ENCODE measurements around the gene SLC4A7.
"Not testable (repeated sequence)": the region's sequence is repeated elsewhere in the genome, so short reads cannot be mapped to it uniquely, and the experiment has no call there.

Gene SLC4A7

DNA sequence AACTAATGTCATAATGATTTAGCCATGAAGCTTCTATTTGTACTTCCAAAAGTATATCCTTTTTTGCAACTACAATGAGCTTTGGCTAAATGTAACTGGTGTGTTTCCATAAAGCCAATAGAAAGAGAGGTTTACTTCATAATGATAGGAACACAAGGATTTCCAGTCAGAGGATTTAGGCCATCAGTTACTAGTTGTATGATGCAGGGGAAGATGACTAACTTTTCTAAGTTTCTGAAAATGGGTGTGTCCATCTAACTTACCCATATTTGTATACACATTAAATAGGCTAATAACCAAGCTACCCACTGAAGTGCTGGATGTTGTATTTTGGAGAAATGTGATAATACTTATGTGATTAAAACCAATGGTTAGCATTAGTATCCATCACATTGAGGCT, 55.7 kb downstream of the SLC4A7 start:
- no peak for DNase-seq (ENCODE audit: low spot score)

DNA sequence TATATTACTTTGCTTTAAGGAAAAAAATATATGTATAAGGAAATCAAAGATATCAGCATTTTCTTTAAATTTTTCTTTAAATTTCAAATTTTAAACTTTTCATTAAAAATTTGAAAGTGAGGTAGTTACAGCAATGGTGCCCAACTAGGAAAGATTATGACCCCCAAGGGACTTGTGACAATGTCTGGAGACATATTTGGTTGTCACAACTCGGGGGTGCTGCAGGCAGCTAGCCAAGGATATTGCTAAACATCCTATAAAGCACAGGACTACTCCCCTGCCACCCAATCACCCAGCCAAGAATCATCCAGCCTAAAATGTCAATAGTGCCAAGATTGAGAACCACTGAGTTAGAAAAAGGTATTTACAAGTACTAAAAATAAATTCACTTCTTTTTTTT, 57.3 kb downstream of the SLC4A7 start:
- DNase-seq (ENCODE audit: low spot score), result no peak

DNA sequence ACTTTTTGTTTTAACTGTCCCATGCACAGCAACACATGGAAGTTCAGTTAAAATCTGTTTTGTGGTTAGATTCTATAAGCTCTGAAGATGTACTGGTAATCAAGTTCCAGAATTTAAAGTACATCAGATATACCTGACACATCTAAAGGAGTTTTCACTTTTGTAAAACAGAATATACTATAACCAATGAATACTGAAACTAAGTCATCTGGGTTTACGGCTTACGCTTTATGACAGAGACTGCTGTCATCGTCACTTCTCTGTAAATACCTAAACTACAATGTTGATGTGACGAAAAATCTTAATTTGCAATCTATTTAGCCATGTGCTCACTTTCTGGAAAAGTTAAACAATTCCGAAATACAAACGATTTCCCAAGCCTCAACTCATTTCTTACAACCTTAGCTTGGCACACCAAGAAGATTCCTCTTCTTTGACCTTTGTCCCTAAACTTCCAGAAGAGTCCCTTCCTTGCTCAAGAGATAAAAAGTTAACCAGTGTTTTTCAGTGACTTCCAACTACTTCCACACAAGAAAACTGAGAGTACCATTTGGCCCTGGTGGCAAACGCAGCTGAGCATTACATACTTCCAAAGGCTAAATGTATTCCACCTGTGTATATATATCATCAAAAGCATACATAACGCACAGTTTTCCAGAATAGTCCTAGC, 58.2 kb downstream of the SLC4A7 start:
- DNase-seq (ENCODE audit: low spot score), result no peak

DNA sequence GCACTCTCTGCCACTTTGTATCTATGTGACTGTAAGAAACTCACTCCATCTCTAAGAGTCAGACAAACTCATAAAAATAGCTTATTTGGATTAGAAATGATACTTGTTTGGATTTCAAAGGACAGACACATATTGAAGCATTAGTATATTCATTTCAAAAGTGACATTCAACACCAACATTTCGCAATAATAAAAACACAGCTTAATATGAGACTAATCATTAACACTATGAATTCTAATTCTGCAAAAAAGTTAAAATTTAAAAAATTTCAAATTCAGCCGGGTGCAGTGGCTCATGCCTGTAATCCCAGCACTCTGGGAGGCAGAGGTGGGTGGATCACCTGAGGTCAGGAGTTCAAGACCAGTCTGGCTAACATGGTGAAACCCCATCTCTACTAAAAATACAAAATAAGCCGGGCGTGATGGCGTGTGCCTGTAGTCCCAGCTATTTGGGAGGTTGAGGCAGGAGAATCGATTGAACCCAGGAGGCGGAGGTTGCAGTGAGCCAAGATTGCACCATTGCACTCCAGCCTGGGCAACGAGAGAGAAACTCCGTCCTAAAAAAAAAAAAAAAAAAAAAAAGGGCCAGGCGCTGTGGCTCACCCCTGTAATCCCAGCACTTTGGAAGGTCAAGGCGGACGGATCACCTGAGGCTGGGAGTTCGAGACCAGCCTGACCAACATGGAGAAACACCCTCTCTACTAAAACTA, 59.2 kb downstream of the SLC4A7 start:
- DNase-seq (ENCODE audit: low spot score), result not testable (repeated sequence)

DNA sequence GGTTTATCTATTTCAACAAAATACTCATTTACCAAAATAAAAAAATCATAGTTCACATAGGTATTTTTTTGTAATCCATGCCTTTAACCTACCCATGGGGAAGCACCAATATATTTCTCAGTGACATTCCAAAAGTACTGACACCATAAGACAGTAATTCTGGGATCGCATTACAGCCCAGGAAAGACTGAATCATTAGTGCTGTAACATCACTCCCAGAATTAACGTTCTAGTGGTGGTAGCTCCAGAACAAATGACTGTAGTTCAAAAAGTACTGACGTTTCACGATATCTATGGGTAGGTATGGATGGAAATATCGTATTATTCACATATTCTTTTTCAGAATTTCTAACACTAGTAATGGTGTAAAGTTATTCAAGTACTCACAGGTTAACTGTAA, 60.7 kb downstream of the SLC4A7 start:
- DNase-seq (ENCODE audit: low spot score), result no peak

DNA sequence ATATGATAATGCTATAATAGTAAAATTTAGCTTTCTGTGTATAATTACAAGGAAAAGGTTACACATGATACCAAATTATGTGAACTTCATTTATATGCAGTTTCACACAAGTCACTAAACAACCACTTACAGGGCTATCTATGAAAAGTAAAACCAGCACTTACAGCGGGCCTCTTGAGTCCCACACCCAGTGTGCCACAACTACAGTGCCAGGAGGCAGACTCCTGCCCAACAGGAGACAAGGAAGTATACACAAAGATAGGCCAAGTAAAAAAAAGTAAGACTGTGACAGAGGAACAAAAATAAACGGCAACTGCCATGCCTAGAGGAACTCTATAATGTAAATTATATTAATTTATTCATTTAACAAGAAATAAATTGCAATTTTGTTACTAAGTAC, 61.6 kb downstream of the SLC4A7 start:
- DNase-seq (ENCODE audit: low spot score), result no peak

DNA sequence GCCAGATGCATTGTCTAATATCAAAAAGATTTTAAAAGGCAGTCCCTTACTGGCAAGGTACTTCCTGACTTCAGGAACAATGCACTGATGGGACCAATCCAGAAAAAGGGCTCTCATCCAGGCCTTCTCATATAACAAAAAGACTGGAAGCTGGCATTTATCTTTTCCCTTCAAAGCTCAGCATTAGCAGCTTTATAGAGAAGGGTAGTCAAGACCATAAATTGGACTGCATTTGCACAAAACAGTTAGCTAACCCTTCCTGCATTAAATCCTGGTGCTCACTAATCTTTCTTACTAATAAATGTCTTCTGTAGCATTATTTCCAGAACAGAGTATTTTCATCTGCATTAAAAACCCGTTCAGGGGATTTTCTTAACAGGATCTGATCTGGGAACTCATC, 69.0 kb downstream of the SLC4A7 start:
- DNase-seq (ENCODE audit: low spot score), result no peak

DNA sequence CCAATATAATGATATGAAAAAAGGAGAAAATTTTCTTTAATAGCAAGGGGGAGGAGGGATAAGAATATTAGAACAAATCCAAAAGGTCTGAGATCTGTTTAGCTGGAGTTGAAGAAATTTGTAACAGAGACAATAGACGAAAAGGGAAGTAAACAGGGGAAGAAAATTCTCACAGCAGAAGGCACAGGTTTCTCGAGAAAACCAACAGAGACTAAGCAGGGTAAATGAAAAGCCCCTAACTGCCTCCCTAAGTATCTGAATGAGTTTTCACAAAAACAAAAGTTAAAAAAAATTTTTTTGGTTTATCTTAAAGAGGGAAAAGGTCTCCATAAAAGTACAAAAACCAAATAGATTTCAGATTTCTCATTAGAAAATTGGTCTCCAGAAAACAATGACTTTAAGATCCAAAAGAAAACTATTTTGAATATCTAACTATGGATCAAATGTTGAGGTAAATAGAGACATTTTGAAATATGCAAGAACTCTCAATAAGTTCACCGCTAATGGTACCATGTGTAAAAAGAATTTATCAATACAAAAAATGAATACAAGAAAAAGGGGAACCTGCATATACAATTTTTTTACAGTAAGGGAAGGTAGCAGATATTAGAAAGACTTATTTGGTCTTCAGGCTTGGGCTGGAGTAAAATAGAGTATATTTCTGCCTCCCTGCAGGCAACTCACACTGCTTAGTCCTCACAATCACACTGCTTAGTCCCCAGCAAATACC, 91.1 kb downstream of the SLC4A7 start:
- DNase-seq (ENCODE audit: low spot score), result no peak

DNA sequence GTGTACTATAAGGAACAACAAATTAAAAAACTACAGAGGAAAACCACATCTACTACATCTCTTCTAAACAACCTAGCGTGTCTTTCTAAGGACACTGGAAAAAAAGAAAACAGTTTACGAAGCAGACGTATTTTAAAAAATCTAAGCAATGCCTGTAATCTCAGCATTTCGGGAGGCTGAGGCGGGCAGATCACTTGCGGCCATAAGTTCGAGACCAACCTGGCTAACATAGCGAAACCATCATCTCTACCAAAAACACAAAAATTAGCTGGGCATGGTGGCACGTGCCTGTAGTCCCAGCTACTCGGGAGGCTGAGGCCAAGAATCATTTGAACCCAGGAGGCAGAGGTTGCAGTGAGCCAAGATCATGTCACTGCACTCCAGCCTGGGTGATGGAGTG, 91.8 kb downstream of the SLC4A7 start:
- DNase-seq (ENCODE audit: low spot score), result not testable (repeated sequence)

DNA sequence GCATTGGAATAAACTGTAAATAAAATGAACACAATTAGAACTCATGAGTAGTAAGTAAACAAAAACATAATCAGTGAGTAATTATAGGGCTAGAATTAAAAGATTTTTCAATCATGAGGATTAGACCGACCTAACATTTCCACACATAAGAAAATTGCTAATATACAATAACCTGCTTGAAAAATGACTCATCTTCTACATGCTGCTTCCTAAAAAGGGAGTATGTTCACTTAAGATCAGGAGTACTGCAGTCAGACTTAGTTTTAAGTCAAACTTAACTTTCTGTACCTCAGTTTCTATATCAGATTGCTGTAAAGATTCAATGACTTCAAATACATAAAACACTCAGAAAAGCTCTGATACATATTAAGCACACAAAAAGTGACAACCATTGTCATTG, 92.4 kb downstream of the SLC4A7 start:
- no peak for DNase-seq (ENCODE audit: low spot score)

DNA sequence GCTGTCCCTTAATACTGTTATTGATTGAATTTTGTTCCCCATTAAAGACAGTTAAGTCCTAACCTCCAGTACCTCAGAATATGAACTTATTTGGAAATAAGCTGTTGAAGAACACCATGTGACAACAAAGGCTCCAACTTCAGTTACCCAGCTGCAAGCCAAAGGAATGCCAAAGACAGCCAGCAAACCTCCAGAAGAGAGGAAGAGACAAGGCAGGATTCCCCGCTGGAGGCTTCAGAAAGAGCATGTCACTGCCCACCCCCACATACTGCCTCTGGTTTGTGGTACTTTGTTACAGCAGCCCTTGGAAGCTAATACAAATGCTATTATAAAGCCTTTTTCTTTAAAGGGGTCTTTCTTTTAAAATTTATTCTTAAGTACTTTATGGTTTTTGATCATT, 96.6 kb downstream of the SLC4A7 start:
- DNase-seq (ENCODE audit: low spot score), result no peak

DNA sequence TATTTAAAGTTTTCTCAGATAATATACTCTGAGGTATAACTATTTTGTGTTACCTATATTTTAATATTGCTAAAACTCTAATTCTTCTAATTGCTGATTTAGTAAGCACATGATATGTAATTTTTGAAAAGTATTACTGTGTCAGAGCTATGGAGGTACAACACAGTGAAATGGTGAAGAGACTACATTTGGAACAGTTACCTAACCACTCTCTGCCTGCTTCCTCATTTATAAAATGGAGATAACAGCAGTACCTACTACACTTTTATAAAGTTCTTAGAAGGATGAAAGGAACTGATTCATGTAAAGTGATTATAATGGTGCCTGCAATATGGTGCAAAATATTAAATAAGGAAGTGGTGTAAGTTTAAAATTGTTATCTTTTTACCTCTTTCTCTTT, 98.7 kb downstream of the SLC4A7 start:
- no peak for DNase-seq (ENCODE audit: low spot score)

DNA sequence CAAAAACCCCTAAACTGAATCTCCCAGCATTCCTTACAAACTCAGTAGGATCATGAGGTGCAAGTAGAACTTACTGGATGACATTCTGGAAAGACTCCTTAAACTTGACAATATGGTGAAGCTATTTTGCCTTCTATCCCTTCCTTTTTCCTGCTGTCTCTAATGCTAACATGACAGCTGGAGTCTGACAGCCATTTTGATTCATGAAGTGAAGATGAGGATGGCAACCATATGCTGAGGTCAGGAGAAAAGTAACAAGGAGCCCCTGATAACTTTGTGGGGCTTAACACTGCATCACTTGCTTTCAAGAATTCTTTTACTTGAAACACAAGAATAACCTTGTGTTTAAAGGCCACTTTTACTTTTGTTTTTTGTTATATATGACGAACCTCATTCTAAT, 100.0 kb downstream of the SLC4A7 start:
- DNase-seq (ENCODE audit: low spot score), result no peak

DNA sequence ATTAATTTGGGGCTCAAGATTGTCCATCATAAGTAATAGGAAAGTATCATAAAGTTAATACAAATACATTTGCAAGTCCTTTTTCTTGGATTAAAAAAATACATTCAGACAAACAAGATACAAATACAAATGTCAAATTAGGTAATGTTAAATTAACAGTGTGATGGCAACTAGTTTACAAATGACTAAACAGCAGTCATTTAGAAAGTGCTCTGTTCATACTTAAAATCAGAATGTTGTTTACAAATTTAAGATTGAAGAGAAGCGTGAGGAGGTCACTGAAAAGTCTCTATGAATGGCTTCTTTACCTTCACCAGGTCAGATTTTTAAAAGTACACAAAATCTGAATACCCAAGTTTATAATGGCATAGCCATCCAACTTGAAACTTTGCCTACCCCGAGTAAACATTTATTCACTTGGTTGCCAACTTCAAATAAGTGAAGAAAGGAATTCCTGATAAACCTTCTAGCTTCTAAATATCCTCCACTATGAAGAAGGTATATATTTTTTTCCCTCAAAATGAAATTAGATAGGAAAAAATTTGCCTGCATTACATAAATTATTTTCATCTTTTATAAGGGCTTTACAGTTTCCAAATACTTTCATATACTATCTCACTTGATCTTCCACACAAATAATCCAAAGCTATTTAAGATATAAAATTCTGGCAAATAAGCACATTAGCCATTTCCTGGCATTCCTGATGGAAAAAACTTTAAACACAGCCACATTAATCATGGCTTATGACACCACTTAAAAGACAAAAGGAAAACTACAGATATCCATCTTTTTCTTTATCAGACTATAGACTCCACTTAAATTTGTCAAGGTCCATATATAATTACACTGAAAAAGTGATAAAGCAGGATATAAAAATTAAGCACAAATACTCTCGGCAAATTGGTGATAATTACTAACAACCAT, 103.5 kb downstream of the SLC4A7 start:
- DNase-seq (ENCODE audit: low spot score), result no peak

DNA sequence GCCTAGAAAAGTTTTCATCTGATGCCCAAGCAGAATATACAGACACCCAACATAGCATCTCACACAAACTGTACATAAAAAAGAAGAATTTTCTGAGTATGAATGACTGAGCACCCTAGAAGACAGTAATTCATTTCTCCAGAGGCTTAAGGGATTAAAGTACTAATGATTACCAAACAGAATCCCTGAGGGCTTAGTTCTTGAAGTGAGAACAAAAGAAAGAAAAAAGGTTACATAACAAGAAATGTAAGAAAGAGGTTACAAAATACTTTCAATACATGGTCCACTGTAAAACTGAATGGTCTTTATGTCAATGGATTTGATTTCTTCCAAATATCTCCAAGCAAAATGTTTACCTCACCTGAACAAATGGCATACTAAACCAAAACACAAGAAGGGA, 105.9 kb downstream of the SLC4A7 start:
- DNase-seq (ENCODE audit: low spot score), result no peak

DNA sequence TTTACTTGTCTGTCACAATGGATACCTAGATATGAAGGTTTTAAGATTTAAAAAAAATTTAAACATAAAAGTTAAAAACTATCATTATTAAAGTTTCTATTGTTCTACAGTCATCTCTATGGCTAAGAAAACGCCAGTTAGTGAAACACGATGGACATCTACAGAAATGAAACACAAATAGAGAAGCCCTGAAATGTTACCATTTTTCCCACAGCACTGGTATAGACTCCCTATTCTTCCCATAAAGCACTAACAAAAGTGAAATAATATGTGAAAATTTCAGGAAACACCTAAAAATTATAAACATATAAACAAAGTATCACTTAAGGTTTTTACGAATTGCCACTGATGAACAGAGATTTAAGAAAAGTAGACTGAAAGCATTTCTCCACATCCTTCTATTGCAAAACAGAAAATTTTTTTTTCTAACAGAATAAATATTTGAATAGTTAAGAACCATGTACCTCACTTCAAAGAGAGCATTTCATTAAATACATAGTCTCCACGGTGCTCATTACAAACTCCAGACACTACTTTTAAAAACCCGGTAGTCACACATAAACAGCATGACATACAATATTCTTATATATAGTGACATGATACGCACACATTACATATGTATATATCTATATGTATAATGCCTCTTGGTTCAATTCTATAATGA, 107.9 kb downstream of the SLC4A7 start:
- no peak for DNase-seq (ENCODE audit: low spot score)

DNA sequence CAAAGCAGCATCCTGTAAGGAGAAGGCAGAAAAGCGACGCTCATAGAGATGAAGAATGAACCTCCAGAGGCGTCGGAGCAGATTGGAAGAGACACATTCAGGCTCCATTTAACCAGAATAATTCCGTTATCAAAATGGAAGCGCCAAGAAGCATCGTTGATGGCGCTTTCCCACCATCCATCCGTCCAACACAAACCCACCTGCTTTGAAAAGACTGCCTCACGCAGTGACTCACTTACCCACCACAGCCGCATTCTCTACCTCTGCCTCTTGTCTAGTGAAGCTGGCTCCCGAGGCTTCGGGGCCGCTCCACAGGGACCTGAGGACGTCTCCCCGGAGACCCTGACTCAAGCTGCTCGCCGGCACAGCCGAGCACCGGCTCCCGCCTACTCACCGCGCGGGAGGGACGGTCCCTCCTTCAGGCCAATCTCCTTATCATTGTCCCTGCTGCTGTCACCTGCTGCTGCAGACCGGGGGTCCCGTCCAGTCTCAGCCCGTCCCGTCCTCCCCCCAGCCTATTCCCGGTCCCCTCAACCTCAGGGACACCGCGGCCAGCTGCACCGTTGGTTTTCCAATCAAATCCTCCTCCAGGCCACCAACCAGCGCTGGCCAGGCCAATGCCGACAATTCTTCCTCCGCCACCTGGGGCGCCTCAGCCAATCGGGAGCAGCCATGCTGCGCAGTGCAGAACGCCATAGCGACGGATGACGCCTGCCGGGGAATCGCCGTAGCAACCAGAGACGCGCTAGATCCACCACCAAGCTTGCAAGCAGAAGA, 115.2 kb downstream of the SLC4A7 start, which contains the start of gene NEK10:
TSS of gene NEK10 (minus strand) at position 553 of the 777 bp plus-strand sequence. CDS start 16,501 bp downstream, outside the sequence.
- peak; percentile 95 for DNase-seq (ENCODE audit: low spot score)

DNA sequence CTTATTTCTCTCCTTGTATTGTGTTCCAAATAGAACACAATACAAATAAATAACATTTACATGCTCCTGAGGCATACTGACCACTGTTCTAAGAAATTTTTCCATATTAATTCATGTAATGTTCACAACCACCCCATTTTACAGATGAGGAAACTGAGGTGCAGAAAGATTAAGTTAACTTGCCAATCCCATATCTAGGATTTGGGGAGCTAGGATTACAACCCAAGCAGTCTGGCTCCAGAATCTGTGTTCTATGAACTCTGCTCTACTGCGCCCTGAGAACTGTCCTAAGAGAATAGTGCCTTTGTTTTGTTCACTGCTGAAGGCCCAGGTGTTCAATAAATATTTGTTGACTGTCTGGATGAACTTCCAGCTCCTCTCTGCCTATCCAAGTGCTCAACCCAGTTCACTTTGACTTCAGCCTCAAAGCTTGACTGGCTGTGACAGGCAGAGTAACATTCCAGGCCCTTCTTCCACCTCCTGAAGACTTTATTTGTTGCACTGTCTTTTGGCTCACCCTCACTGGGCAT, 118.1 kb downstream of the SLC4A7 start:
- DNase-seq (ENCODE audit: low spot score), result no peak

DNA sequence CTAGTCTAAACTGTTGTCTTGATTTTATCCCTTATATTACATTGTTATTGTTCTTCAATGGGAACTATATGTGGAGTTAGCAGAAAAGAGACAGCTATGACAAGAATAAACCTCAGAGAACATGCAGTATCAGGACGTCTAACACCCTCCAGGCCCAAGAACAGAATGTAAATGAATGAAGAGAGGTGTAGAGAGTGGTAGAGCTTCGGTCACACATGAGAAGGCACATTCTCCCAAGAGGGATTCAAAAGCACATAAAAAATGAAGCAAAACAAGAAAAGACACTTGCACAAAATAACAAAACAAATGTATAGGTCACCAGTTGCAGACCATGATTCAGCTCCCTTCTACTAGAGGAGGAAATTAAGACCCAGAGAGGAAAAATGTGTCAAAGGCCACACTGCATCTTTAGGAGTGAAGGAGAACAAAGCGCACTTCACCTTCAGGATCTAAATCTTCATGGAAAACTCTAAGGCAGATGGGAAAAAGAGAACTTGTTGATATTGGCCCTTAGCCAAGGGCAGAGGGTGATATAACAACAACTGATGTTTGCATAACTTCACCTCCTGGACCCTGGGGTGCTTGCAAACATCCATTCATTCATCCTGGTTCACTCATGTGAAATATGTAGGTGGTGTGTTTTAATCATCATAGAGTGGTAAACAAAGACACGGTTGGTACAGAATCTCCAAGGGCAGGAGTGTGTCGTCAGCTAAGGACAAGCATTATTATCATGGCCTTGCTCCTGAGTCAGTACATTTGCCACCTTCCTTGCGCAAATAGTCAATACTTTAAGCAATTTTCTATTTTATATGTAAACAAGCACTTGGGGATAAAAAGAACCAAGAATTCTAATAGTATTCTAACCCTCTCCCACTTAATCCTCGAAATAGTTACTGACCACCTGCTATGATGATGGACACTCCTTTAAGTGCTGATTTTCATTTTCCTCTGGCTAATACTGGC, 123.8 kb downstream of the SLC4A7 start:
- DNase-seq (ENCODE audit: low spot score), result no peak
